H9 (cell line): ENCODE results near the gene TTLL1. TPM values are rescaled to one million over a fixed set of nuclear protein-coding genes. Genes with fewer than 3 reads are reported as not detected.

Source experiments
- DNase-seq: peaks from one replicate; pipeline ENCODE4 v3.0.0-alpha.2; 2017
- H2AFZ ChIP-seq: one replicate; pipeline ENCODE4 v1.6.1; 2013; ENCODE audit warnings: mild to moderate bottlenecking, low read length, control low read depth, moderate library complexity
- H2AK5ac ChIP-seq: 2 replicates; pipeline ENCODE4 v1.6.1; 2013; ENCODE audit warnings: low read length, control low read depth, mixed read lengths; ENCODE audit not compliant: insufficient read length
- H2BK120ac ChIP-seq: one replicate; pipeline ENCODE4 v1.6.1; 2013; ENCODE audit warnings: low read depth, mild to moderate bottlenecking, low read length, control low read depth, inconsistent platforms; ENCODE audit not compliant: poor library complexity, severe bottlenecking
- H2BK12ac ChIP-seq: 2 replicates; pipeline ENCODE4 v1.6.1; 2013; ENCODE audit warnings: low read length, control low read depth, mixed read lengths, low read depth; ENCODE audit not compliant: insufficient read length
- H2BK15ac ChIP-seq: 2 replicates; pipeline ENCODE4 v1.6.1; 2013; ENCODE audit warnings: low read depth, low read length, control low read depth
- H2BK20ac ChIP-seq: one replicate; pipeline ENCODE4 v1.6.1; 2013; ENCODE audit warnings: low read depth, mild to moderate bottlenecking, low read length, control low read depth, inconsistent platforms; ENCODE audit not compliant: poor library complexity, severe bottlenecking
- H2BK5ac ChIP-seq: 2 replicates; pipeline ENCODE4 v1.6.1; 2013; ENCODE audit warnings: low read length, control low read depth, mixed read lengths; ENCODE audit not compliant: insufficient read length
- H3K14ac ChIP-seq: 2 replicates; pipeline ENCODE4 v1.6.1; 2013; ENCODE audit warnings: low read length, control low read depth; ENCODE audit not compliant: insufficient read depth
- H3K18ac ChIP-seq: 2 replicates; pipeline ENCODE4 v1.6.1; 2013; ENCODE audit warnings: low read depth, mild to moderate bottlenecking, mixed read lengths, low read length, control low read depth; ENCODE audit not compliant: insufficient read length
- H3K23ac ChIP-seq: 2 replicates; pipeline ENCODE4 v1.6.1; 2013; ENCODE audit warnings: low read length, control low read depth, mixed read lengths, low read depth; ENCODE audit not compliant: insufficient read length
- H3K23me2 ChIP-seq: 2 replicates; pipeline ENCODE4 v1.6.1; 2013; ENCODE audit warnings: low read depth, mild to moderate bottlenecking, mixed read lengths, low read length, control low read depth; ENCODE audit not compliant: insufficient read length, poor library complexity, severe bottlenecking
- H3K27ac ChIP-seq: 2 replicates; pipeline ENCODE4 v1.5.1; 2013; ENCODE audit warnings: low read length, control low read depth, mixed read lengths, low read depth; ENCODE audit not compliant: insufficient read length
- H3K27me3 ChIP-seq: 2 replicates; pipeline ENCODE4 v1.6.1; 2013; ENCODE audit warnings: low read length, control low read depth, inconsistent platforms; ENCODE audit not compliant: insufficient read depth
- H3K4ac ChIP-seq: 2 replicates; pipeline ENCODE4 v1.6.1; 2013; ENCODE audit warnings: low read depth, mild to moderate bottlenecking, control low read depth, inconsistent platforms, low read length, moderate library complexity
- H3K4me1 ChIP-seq: 2 replicates; pipeline ENCODE4 v1.6.1; 2013; ENCODE audit warnings: low read length, control low read depth, inconsistent platforms; ENCODE audit not compliant: insufficient read depth
- H3K4me2 ChIP-seq: 2 replicates; pipeline ENCODE4 v1.6.1; 2013; ENCODE audit warnings: low read length, control low read depth, mixed read lengths; ENCODE audit not compliant: insufficient read length, insufficient read depth
- H3K56ac ChIP-seq: 2 replicates; pipeline ENCODE4 v1.6.1; 2013; ENCODE audit warnings: low read depth, mild to moderate bottlenecking, mixed read lengths, low read length, control low read depth; ENCODE audit not compliant: insufficient read length
- H3K79me1 ChIP-seq: 2 replicates; pipeline ENCODE4 v1.6.1; 2013; ENCODE audit warnings: low read depth, mild to moderate bottlenecking, moderate library complexity, low read length, control low read depth, inconsistent platforms; ENCODE audit not compliant: insufficient read depth, poor library complexity, severe bottlenecking
- H3K79me2 ChIP-seq: 2 replicates; pipeline ENCODE4 v1.6.1; 2013; ENCODE audit warnings: low read length, control low read depth, inconsistent platforms; ENCODE audit not compliant: insufficient read depth
- H3K9ac ChIP-seq: 2 replicates; pipeline ENCODE4 v1.6.1; 2013; ENCODE audit warnings: low read length, control low read depth, mixed read lengths; ENCODE audit not compliant: insufficient read length; ENCODE audit errors: extremely low read depth
- H3K9me3 ChIP-seq: one replicate; pipeline ENCODE4 v1.6.1; 2013; ENCODE audit warnings: low read depth, low read length, inconsistent platforms; ENCODE audit not compliant: control insufficient read depth
- H3T11ph ChIP-seq: one replicate; pipeline ENCODE4 v1.6.1; 2013; ENCODE audit warnings: mild to moderate bottlenecking, low read length, control low read depth, inconsistent platforms
- H4K20me1 ChIP-seq: one replicate; pipeline ENCODE4 v1.6.1; 2013; ENCODE audit not compliant: control insufficient read depth, insufficient read length, insufficient read depth
- H4K5ac ChIP-seq: 2 replicates; pipeline ENCODE4 v1.6.1; 2013; ENCODE audit warnings: low read depth, mild to moderate bottlenecking, mixed read lengths, low read length, control low read depth; ENCODE audit not compliant: insufficient read length
- H4K8ac ChIP-seq: replicated peaks from 2 replicates; pipeline ENCODE4 v1.6.1; 2013; ENCODE audit warnings: low read length, control low read depth, mixed read lengths, low read depth; ENCODE audit not compliant: insufficient read length
- H4K91ac ChIP-seq: 2 replicates; pipeline ENCODE4 v1.6.1; 2013; ENCODE audit warnings: low read depth, mild to moderate bottlenecking, moderate library complexity, mixed read lengths, low read length, control low read depth; ENCODE audit not compliant: insufficient read length
- H3K27ac Mint-ChIP-seq, 3 experiments: 2 replicates in 2 of 3; 3 replicates in 1 of 3; pipeline ENCODE4 v1.8.0; 2020 to 2021; ENCODE audit warnings: mixed read lengths in 3 of 3, mild to moderate bottlenecking in 1 of 3, moderate library complexity in 1 of 3
- H3K27me3 Mint-ChIP-seq: 2 replicates; pipeline ENCODE4 v1.8.0; 2021; ENCODE audit warnings: low read depth, mild to moderate bottlenecking, moderate library complexity, mixed read lengths
- H3K36me3 Mint-ChIP-seq, 3 experiments: 2 replicates in 2 of 3; 3 replicates in 1 of 3; pipeline ENCODE4 v1.8.0; 2020 to 2021; ENCODE audit warnings: low read depth in 3 of 3, mixed read lengths in 3 of 3; ENCODE audit not compliant: insufficient read depth in 1 of 3
- H3K4me1 Mint-ChIP-seq, 2 experiments: 2 replicates each; pipeline ENCODE4 v1.8.0; 2020; ENCODE audit warnings: mixed read lengths in 2 of 2
- H3K4me3 Mint-ChIP-seq, 2 experiments: 2 replicates in 1 of 2; 3 replicates in 1 of 2; pipeline ENCODE4 v1.8.0; 2020 to 2021; ENCODE audit warnings: mild to moderate bottlenecking in 2 of 2, mixed read lengths in 2 of 2, moderate library complexity in 1 of 2
- H3K9me3 Mint-ChIP-seq, 2 experiments: 2 replicates in 1 of 2; 3 replicates in 1 of 2; pipeline ENCODE4 v1.8.0; 2020; ENCODE audit warnings: mild to moderate bottlenecking in 2 of 2, mixed read lengths in 2 of 2, moderate library complexity in 1 of 2
- CTCF ChIP-seq: fragments of 200-600 bp; sonication (generic); conservative IDR thresholded peaks from 3 replicates; pipeline ENCODE4 v1.8.0; 2021; ENCODE audit warnings: antibody characterized with exemption, mild to moderate bottlenecking
- WGBS: extraction: QIAGEN DNeasy Blood & Tissue Kit; methylation state at CpG from one replicate; pipeline ENCODE4 v1.1.7; 2013; ENCODE audit warnings: missing lambda C conversion rate, low lambda C conversion rate, mixed read lengths; ENCODE audit not compliant: insufficient read length; ENCODE audit errors: extremely low coverage; 5-methylcytosine and 5-hydroxymethylcytosine counted together
- total RNA-seq: library from RNA; stranded (reverse); gene quantifications from 2 replicates; pipeline ENCODE4 v1.2.1, GENCODE V29; 2021

Gene TTLL1
- total RNA-seq, 1 experiment from 2014 or later: 4.1 TPM

- Histone ChIP-seq H3K27ac (no peak overlapping the region), H3K9ac (no peak overlapping the region), H3K9me3 (no peaks in the 10 kb centered on the region), H2AFZ (no peak overlapping the region), H3K4me1 (no peaks in the 10 kb centered on the region), H4K8ac (no peak overlapping the region), H4K20me1 (no peaks in the 10 kb centered on the region), H3K14ac (no peak overlapping the region), H2AK5ac (no peak overlapping the region), H3K79me2 (no peaks in the 10 kb centered on the region), H2BK20ac (no peak overlapping the region), H3T11ph (no peak overlapping the region), H2BK12ac (no peak overlapping the region), H4K91ac (no peak overlapping the region), H2BK5ac (no peak overlapping the region), H3K23me2 (peaks cover 3% of the 10 kb centered on the region), H2BK120ac (no peak overlapping the region), H3K27me3 (no peaks in the 10 kb centered on the region), H3K56ac (no peak overlapping the region), H3K18ac (no peak overlapping the region), H2BK15ac (no peak overlapping the region), H4K5ac (no peak overlapping the region), H3K23ac (no peak overlapping the region), H3K4me2 (no peak overlapping the region), H3K4ac (no peak overlapping the region), H3K79me1 (no peaks in the 10 kb centered on the region)
- H3K27ac Mint-ChIP-seq: no peak overlapping the region
- no peak overlapping the region for H3K4me3 Mint-ChIP-seq
- WGBS: no CpG with 5 or more reads among the region's 7 CpGs
- no peaks in the 10 kb centered on the region for H3K9me3 Mint-ChIP-seq
- no peaks in the 10 kb centered on the region; a peak in 1 of 7 replicates for H3K36me3 Mint-ChIP-seq
- no peak for DNase-seq
- no peaks in the 10 kb centered on the region for H3K27me3 Mint-ChIP-seq
- H3K4me1 Mint-ChIP-seq: peaks cover 0 to 7% of the 10 kb centered on the region in 2 experiments; a peak in 3 of 4 replicates
- no peak for TF ChIP-seq CTCF
These were observed 41.6 kb downstream of the TTLL1 start for GRCh38 chr22:43047605-43048004.
